Urothelium cell line (cell line): ENCODE results near the gene ZSWIM1.
A peak's percentile ranks its signal among the peaks of the same experiment; 100 is the strongest.
"Not testable (repeated sequence)": the region's sequence is repeated elsewhere in the genome, so short reads cannot be mapped to it uniquely, and the experiment has no call there.

Experiments used
- DNase-seq: peaks from one replicate; pipeline ENCODE4 v3.0.0; 2011; ENCODE audit warnings: low spot score, mixed read lengths
- FAIRE-seq: peaks from 2 replicates; lab custom pipeline; 2011; peaks lifted over from hg19 to GRCh38; lab: Jason Lieb, UNC

ZSWIM1 gene

DNA sequence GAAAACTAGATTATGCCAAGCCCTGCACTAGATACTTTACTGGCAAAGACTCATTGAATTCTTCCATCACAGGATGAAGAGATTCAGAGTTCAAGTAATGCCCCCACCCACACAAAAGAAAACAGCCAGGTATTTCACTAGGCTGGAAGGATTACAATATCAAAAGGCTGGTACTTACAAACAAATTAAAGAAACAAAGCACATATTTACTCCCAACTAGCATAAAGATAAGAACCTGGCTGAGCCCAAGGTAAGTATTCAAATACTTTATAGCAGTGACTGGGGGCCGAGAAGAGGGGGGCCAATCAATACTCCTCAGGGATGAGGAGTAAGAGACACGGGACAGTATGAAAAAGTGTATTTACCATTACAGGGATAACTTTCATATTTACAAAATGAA, 27.5 kb upstream of the ZSWIM1 start:
- DNase-seq = no peak
- no peak for FAIRE-seq

DNA sequence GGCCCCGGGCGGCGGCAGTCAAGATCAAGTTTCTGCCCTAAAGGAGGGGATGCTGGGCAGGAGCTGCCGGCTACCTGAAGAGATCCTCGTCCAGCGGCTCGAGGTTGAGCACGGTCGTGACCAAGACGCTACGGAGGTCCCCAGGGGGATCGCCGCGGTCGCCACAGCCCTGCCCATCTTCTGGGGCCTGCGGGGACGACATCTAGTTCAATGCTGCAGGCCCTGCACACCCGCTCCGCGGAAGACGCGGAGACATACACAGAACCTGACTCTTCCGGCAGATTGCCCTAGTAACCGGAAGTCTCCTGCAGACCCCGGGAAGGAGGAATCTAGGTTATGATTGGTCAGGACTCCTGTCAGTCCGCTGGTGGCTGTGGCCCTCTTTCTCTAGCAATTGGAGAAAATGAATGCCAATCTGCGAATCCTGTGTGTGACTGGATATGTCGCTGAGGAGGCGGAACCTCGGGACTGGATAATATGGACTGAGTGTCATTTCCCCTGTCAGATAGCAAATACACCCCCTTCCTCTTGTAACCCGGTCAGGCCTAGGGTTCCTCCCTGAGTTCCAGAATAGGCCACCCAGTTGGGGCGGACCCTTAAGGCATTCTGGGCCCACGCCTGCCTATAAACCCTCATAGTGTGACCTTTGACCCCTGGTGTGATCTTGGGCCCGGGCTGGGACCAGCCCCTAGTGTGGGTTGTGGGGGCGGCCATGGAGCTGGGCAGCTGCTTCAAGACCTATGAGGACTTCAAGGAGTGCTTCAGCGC, 23.7 kb upstream of the ZSWIM1 start, which contains the start of the genes ACOT8 and ZSWIM3:
TSS of gene ACOT8 (minus strand) at position 279 of the 768 bp plus-strand sequence. CDS start at position 202, 77 bp downstream.
TSS of gene ZSWIM3 (plus strand) at position 501 of the 768 bp plus-strand sequence. CDS start at position 713, 212 bp downstream.
- peak; percentile 42 for FAIRE-seq
- DNase-seq = peak; percentile 100

DNA sequence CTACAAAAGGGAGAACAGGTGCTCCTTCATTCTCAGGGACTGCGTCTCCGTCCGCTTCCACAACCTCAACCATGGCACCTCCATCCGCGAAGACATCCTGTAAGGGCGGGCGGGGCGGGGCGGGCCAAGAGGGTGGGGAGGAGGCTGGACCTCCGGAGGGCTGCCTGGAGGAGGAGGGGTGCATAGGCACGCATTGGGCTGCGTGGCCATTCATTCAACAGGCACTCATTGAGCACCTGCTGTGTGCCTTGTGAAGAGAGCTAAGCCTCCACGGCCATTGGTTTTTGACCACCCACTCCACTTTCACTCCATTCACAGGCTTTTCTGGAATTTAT, 23.2 kb upstream of the ZSWIM1 start:
- no peak for FAIRE-seq
- DNase-seq = peak; percentile 32

DNA sequence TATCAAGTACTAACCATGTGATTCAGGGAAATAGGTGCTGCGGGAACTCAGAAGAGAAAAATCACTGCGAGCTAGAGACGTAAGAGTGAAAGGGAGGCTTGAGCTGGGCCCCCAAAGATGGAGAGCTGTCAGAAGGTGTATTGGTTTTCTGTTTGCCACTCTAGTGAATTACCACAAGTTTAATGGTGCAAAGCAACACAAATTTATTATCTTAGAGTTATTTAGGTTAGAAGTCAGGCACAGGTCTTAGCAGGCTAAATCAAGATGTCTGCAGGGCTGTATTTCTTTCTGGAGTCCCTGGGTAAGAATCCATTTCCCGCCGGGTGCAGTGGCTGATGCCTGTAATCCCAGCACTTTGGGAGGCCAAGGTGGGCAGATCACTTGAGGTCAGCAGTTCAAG, 21.1 kb upstream of the ZSWIM1 start:
- FAIRE-seq (no peak), DNase-seq (no peak)

DNA sequence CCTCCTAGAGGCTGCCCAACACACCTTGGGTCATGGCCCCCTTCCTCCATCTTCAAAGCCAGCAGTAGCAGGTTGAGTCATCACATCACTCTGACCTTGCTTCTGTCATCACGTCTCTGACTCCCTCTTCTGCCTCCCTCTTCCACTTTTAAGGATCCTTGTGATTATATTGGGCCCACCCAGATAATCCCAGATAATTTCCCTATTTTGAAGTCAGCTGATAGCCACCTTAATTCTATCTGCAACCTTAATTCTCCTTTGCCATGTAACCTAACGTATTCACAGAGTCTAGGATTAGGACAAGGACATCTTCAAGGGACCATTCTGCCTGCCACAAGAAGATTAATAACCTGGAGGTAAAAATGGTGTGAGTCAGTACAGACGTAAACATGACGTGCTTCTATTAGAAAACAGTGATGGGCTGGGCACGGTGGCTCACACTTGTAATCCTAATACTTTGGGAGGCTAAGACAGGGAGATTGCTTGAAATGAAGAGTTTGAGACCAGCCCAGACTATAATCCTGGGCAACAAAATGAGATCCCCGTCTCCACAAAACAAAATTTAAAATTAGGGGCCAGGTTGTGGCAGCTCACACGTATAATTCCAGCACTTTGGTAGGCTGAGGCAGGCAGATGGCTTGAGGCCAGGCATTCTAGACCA, 20.3 kb upstream of the ZSWIM1 start:
- FAIRE-seq (no peak), DNase-seq (no peak)

DNA sequence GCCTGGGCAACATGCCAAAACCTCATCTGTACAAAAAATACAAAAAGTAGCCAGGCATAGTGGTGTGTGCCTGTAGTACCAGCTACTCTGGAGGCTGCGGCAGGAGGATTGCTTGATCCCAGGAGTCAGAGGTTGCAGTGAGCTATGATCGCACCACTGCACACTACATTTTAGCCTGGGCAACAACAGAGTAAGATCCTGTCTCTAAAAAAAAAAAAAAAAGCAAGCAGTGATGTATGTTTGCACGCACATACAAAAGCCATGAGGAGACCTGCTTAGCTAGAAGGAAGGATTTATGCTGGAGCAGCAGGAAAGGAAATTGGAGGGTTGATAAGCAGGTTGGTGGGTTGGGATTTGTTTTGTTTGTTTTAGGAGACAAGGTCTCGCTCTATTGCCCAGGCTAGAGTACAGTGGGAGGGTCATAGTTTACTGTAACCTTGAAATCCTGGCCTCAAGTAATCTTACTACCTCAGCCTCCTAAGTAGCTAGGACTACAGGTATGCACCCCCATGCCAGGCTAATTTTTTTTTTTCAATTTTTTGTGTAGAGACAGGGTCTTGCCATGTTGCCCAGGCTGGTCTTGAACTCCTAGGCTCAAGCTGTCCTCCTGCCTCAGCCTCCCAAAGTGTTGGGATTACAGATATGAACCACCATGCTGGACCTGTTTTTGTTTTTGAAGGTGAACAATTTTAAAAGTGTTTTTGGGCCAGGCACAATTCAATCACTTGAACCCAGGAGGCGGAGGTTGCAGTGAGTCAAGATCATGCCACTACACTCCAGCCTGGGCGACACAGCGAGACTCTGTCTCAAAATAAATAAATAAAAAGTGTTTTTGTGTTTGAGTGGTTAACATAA, 19.6 kb upstream of the ZSWIM1 start:
- FAIRE-seq (no peak), DNase-seq (no peak)

DNA sequence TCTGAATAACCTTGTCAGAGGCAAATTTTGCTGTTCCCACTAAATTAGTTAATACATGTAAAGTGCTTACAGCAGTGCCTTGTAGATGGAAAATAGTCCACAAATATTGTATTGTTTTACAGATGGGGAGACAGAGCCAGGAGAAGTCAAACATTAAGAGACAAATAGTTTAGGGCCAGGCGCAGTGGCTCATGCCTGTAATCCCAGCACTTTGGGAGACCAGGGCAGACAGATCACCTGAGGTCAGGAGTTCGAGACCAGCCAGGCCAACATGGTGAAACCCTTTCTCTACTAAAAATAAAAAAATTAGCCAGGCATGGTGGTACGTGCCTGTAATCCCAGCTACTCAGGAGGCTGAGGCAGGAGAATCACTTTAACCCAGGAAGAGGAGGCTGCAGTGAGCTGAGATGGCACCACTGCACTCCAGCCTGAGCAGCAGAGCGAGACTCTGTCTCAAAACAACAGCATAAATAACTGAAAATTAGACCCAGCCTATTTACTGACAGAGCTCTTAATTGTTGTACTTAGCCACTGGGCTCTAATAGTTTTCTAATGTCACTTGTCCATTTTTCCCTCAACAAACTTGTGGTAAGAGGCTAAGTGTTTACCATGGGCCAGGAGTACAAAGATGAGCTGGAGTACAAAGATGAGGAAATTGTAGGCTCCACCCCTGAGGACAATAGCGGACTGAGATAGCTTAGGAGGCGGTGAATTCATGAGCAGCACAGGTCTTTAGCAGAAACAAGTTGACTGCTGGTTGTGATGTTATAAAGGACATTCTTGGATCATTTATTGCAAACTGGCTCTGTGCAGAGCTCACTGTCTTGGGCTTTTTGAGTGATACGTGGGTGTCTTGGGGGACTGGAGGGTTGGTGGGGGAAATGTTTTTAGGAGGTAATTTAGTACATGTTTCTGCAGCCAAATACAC, 17.2 kb upstream of the ZSWIM1 start:
- DNase-seq = no peak
- no peak for FAIRE-seq

DNA sequence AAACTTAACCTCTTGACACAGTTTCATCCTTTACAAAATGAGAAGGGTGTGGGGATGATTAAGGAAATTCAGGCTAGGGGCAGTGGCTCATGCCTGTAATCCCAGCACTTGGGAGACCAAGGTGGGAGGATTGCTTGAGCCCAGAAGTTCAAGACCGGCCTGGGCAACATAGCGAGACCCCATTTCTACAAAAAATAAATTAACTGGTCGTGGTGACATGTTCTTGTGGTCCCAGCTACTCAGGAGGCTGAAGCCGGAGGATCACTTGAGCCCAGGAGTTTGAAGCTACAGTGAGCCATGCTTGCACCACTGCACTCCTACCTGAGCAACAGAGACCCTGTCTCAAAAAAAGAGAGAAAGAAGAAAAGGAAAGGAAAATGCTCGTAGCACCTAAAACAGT, 14.6 kb upstream of the ZSWIM1 start:
- no peak for FAIRE-seq

DNA sequence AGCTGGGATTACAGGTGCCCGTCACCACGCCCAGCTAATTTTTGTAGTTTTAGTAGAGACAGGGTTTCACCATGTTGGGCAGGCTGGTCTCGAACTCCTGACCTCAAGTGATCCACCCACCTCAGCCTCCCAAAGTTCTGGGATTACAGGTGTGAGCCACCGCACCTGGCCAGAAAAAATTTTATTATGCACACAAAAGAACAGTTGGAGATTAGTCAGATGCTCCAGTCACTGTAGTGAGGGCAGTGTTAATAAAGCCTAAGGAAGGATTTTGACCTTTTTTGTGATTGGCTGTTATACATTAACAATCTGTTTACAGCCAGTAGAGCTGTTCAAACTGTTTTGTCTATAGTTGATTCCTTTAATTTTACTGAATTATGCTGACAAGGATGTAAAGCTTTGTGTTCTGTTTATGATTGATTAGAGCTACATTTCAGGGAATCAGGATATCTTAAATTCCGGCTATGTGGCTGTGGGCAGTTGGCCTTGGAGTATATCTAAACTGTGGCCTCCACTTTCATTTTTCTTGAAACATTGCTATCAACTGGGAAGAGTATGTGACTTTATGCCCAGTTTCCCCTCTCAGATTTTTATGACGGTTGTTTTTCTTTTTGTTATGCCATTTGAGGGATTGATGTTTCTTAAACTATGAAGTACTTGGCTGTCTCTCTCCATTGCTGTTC, 13.8 kb upstream of the ZSWIM1 start:
- FAIRE-seq (no peak), DNase-seq (no peak)

More for the DNA sequence above, 14.6 kb upstream of the ZSWIM1 start:
- DNase-seq = no peak

DNA sequence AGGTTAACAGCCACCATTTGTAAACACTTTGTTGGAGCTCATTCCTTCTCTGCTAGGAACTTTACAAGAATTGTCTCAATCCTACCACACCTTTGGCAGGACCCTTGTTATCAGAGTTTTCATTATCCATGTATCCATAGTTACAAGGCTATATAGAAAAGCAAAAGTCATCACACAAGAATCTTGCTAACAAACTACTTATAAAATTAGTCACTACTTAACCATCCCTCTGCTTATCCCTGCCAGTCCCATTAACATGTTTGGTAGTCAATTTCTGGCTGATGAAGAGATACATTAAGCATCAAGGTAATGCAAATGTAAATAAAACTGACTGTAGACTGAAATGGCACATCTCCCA, 13.2 kb upstream of the ZSWIM1 start:
- DNase-seq = peak; percentile 18
- FAIRE-seq = no peak

DNA sequence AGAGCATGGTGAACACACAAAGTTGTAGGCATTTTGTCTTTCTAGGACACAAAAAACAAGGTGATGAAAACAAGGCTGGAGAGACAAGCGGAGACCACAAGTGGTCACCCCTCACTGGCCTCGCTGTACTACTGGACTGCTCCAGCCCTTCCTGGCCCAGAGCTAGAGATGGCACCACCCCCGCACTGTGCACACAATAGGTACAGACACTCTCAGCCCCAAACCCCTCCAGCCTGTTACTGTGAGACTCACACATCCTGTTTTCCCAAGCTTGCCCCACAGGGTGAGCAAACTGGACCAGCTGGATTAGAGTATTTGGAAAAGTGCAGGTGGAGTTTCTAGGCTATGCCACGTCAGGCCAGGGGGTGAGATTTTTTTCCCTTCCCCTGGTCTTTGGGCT, 8.4 kb upstream of the ZSWIM1 start:
- DNase-seq (no peak), FAIRE-seq (no peak)

DNA sequence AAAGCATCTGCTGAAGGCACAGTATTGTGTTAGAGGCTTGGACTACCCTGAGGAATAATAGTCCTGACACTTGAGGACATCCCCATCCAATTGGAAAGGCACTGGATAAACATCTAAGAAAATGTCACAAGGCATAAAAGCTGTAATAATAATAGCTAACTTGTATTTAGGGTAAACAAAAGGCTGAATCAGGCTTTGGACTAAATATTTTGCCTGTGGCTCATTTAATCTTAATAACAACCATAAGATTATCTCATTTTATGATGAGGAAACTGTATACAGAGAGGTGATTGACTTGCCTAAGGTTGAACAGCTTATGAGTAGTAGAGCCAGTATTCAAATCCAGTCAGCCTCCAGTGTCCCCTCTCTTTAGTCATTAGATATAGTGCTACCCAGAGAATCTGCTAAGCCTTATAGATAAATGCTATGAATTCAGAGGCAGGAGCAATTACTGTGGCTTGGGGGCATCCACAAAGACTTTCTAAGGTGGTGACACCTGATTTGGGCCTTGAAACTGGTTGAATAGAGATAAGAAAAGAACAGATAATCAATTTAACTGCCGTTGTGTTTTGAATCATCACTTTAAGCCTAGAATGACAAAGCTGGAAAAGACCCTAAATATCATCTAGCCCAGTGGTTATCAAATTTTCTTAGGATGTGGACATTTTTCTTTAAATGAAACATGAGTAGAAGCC, 7.5 kb upstream of the ZSWIM1 start:
- DNase-seq = no peak
- no peak for FAIRE-seq

DNA sequence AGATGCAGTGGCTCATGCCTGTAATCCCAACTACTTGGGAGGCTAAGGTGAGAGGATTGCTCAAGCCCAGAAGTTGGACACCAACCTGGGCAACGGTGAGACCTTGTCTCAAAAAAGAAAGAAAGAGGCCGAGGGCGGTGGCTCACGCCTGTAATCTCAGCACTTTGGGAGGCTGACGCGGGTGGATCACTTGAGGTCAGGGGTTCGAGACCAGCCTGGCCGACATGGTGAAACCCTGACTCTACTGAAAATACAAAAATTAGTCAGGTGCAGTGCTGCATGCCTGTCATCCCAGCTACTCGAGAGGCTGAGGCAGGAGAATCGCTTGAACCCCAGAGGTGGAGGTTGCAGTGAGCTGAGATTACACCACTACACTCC, 6.9 kb upstream of the ZSWIM1 start:
- FAIRE-seq, DNase-seq: not testable (repeated sequence)

DNA sequence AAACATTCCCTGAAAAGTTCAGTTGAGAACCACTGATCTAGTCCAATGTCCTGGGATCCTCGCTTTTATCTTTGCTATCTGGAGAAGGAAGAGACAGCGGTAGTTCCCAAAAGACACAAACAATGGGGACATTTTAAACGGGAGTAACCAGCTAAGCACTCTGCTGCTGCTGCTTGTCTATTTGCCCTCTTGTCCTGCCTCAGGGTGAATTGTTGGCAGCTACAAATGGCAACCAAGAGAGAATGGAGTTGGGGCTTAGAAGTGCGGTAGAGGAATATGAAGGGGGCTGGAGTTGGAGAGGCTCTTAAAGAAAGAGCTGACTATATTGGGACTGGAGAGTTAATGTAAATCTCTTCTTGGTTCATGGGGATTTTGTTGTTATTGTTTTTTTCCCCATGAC, 6.5 kb upstream of the ZSWIM1 start:
- no peak for DNase-seq
- no peak for FAIRE-seq

DNA sequence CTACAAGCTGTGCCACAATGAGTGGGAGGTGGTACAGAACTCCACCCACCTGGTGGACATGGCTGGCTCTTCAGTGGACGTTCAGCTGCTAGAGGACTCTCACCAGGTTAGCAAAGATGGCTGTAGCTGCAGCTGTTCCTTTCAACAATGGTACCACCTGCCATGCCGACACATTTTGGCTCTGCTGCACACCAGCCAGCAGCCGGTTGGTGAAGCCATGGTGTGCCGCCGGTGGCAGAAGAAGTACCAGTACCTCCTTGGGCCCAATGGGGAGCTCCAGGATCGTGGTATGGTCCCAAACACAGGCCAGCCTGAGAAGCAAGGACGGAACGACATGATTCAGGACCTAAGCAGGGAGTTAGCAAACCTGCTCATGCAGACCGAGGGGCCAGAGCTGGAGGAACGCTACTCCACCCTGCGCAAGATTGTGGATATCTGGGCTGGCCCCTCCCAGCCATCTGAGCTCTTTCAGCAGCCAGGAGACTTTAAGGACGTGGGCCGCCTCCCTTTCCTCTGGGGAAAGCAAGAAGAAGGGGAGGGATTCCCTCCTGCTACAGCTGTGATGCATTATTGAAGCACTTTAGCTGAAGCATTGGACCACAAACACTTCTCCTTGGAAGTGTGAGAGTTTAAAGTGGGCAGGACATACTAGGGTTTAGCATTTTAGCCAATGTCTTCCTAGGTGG, 2.8 kb upstream of the ZSWIM1 start:
- FAIRE-seq (no peak), DNase-seq (no peak)

DNA sequence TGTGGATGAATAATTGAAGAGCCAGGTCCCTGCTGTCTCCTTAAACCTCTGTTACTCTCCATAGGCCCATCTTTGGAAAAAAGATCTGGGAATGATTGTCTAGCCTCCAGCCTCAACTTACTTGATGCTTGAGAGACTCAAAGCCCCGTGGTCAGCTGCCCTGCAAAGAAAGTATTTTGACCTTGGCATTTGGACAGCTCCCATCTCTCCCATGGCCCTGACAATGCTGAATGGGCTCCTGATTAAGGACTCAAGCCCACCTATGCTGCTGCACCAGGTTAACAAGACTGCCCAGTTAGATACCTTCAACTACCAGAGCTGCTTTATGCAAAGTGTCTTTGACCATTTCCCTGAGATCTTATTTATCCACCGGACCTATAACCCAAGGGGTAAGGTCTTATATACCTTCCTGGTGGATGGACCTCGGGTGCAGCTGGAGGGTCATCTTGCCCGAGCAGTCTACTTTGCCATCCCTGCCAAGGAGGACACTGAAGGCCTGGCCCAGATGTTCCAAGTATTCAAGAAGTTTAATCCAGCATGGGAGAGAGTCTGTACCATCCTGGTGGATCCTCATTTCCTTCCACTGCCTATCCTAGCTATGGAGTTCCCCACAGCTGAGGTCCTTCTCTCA, 1.6 kb downstream of the ZSWIM1 start:
- no peak for FAIRE-seq
- no peak for DNase-seq

DNA sequence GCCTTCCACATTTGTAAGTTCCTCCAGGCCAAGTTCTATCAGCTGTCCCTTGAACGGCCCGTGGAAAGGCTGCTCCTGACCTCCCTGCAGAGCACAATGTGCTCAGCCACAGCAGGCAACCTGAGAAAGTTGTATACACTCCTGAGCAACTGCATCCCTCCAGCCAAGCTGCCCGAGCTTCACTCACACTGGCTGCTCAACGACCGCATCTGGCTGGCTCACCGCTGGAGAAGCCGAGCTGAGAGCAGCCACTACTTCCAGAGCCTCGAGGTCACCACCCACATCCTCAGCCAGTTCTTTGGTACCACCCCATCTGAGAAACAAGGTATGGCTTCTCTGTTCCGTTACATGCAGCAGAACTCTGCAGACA, 2.1 kb downstream of the ZSWIM1 start:
- DNase-seq (no peak), FAIRE-seq (no peak)

DNA sequence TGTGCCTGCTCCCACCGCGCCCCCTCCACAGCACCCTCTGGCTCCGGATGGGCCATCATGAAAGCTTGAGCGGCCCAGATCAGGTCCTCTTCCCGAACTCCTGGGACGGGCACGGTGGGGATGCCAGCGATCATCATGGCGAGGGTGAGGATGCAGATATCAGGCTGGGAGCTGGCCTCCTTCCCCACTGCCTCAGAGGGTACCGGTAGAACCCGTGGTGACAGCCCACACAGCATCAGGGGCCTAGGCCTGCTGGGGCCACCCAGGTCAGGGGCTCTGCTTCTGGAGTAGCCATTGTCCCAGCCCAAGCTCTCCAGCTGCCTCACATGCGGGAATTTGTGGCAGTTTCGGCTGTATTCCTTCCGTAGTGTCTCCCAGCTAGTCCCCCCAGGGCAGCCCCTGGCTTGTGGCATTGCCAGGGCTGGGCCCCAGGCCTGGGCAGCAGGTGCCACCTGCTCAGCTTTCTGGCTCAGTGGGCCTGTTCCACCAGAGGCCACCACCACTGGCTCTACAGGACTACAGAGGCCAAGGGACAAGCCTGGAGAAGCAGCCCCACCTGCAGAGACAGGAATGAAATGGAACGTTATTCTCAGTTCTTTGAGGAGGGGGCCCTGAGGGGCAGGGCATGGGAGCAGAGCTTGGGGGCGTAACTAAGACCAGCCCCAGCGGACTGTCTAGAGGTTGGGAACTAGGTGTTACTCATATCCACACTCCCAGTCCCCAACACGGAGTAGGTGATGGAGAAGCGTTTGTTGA, 5.7 kb downstream of the ZSWIM1 start:
- no peak for DNase-seq
- no peak for FAIRE-seq
